Measurements from ENCODE around the gene DTX4.

GRCh38 chr11:59197991-59198390 is 26.1 kb downstream of the DTX4 start:
- TF ChIP-seq CBX3 (IDR thresholded peaks at IDR 0.05; ENCODE audit: low read depth) (no peak), EZH2phosphoT487 (IDR thresholded peaks at IDR 0.05; ENCODE audit: borderline replicate concordance) (no peak), POLR2A (IDR thresholded peaks at IDR 0.05; ENCODE audit: borderline replicate concordance, extremely low read depth, insufficient read depth, insufficient read length) (no peak), YY1 (IDR thresholded peaks at IDR 0.05; ENCODE audit: extremely low read depth, insufficient replicate concordance, low read depth, low read length) (no peak), ELF1 (IDR thresholded peaks at IDR 0.05; ENCODE audit: borderline replicate concordance, low read depth) (no peak), ATF3 (IDR thresholded peaks at IDR 0.05) (no peak), CTCF (IDR thresholded peaks at IDR 0.05 in 2 of 3, conservative IDR thresholded peaks at IDR 0.05 in 1 of 3; ENCODE audit: borderline replicate concordance in 1 of 3, insufficient read depth in 1 of 3, low read depth in 2 of 3, low read length in 2 of 3) (no peak), ZFX (IDR thresholded peaks at IDR 0.05) (no peak)
- TF ChIP-seq, protein P1, sequence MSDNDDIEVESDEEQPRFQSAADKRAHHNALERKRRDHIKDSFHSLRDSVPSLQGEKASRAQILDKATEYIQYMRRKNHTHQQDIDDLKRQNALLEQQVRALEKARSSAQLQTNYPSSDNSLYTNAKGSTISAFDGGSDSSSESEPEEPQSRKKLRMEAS (IDR thresholded peaks at IDR 0.05): no peak

Data from HCT116 (cell line).